BLaER1 (cell line): ENCODE measurements around the gene RPTOR.
"Not testable (repeated sequence)": the region's sequence is repeated elsewhere in the genome, so short reads cannot be mapped to it uniquely, and the experiment has no call there.

Experiments
- H3K27ac ChIP-seq: shearing (Covaris generic); formaldehyde crosslinking; 2 replicates; pipeline ENCODE4 v1.8.1; 2022
- H3K27me3 ChIP-seq: shearing (Covaris generic); formaldehyde crosslinking; 2 replicates; pipeline ENCODE4 v1.8.1; 2022
- H3K36me3 ChIP-seq: shearing (Covaris generic); formaldehyde crosslinking; 2 replicates; pipeline ENCODE4 v1.8.1; 2022
- H3K4me1 ChIP-seq: shearing (Covaris generic); formaldehyde crosslinking; 2 replicates; pipeline ENCODE4 v1.8.1; 2022
- H3K4me2 ChIP-seq: shearing (Covaris generic); formaldehyde crosslinking; 2 replicates; pipeline ENCODE4 v1.8.1; 2022
- H3K4me3 ChIP-seq: shearing (Covaris generic); formaldehyde crosslinking; 2 replicates; pipeline ENCODE4 v1.8.1; 2022
- H3K9ac ChIP-seq: shearing (Covaris generic); formaldehyde crosslinking; 2 replicates; pipeline ENCODE4 v1.8.1; 2022
- H3K9me3 ChIP-seq: shearing (Covaris generic); formaldehyde crosslinking; 2 replicates; pipeline ENCODE4 v1.8.1; 2022
- H4K20me1 ChIP-seq: shearing (Covaris generic); formaldehyde crosslinking; 2 replicates; pipeline ENCODE4 v1.8.1; 2022
- Cebpa-rat ChIP-seq: shearing (Covaris generic); IDR thresholded peaks from 2 replicates; pipeline ENCODE4 v1.8.1; 2022

The RPTOR gene

GRCh38 chr17:80619535-80620235 lies 75.0 kb downstream of the RPTOR start:
- no peak overlapping the region for H3K4me3 ChIP-seq
- H3K9me3 ChIP-seq = no peaks in the 10 kb centered on the region
- H3K27me3 ChIP-seq = no peaks in the 10 kb centered on the region
- peaks cover 17% of the 10 kb centered on the region for H3K36me3 ChIP-seq
- no peak for TF ChIP-seq Cebpa-rat
- H3K4me1 ChIP-seq = peaks cover 23% of the 10 kb centered on the region
- H4K20me1 ChIP-seq = peaks cover 10% of the 10 kb centered on the region
- no peak overlapping the region for H3K4me2 ChIP-seq
- H3K9ac ChIP-seq = no peak overlapping the region
- no peak overlapping the region for H3K27ac ChIP-seq

GRCh38 chr17:80621335-80621996 lies 76.8 kb downstream of the RPTOR start:
- H3K27ac ChIP-seq = no peak overlapping the region
- H3K4me1 ChIP-seq = peaks cover 23% of the 10 kb centered on the region
- H3K4me3 ChIP-seq = no peak overlapping the region
- H4K20me1 ChIP-seq = peaks cover 25% of the 10 kb centered on the region
- no peaks in the 10 kb centered on the region for H3K9me3 ChIP-seq
- TF ChIP-seq Cebpa-rat = no peak
- no peaks in the 10 kb centered on the region for H3K27me3 ChIP-seq
- peaks cover 27% of the 10 kb centered on the region for H3K36me3 ChIP-seq
- H3K4me2 ChIP-seq = peak overlapping the region; percentile 54
- H3K9ac ChIP-seq = no peak overlapping the region

- Histone ChIP-seq H3K27me3 (no peaks in the 10 kb centered on the region), H3K9me3 (no peaks in the 10 kb centered on the region), H3K4me3 (no peak overlapping the region), H4K20me1 (peaks cover 25% of the 10 kb centered on the region), H3K4me2 (peak overlapping the region; percentile 54), H3K36me3 (peaks cover 30% of the 10 kb centered on the region), H3K27ac (no peak overlapping the region), H3K4me1 (peaks cover 23% of the 10 kb centered on the region), H3K9ac (no peak overlapping the region)
- TF ChIP-seq Cebpa-rat = no peak
These were observed 77.3 kb downstream of the RPTOR start for GRCh38 chr17:80621997-80622357.

- Histone ChIP-seq H4K20me1 (peaks cover 49% of the 10 kb centered on the region), H3K4me1 (peaks cover 23% of the 10 kb centered on the region), H3K4me2 (no peak overlapping the region), H3K27ac (no peak overlapping the region), H3K4me3 (no peak overlapping the region), H3K9ac (no peak overlapping the region), H3K27me3 (no peaks in the 10 kb centered on the region), H3K9me3 (peaks cover 9% of the 10 kb centered on the region; the same call in 1 of the 2 replicates), H3K36me3 (peaks cover 25% of the 10 kb centered on the region)
- no peak for TF ChIP-seq Cebpa-rat
These were observed 80.2 kb downstream of the RPTOR start for GRCh38 chr17:80624864-80625263.

- no peak for TF ChIP-seq Cebpa-rat
- no peak overlapping the region for H3K27ac ChIP-seq
- H3K4me3 ChIP-seq = no peak overlapping the region
- no peaks in the 10 kb centered on the region for H3K27me3 ChIP-seq
- H3K4me1 ChIP-seq = peaks cover 19% of the 10 kb centered on the region
- H3K9me3 ChIP-seq = peaks cover 9% of the 10 kb centered on the region; the same call in 1 of the 2 replicates
- H3K36me3 ChIP-seq = peaks cover 24% of the 10 kb centered on the region
- peaks cover 56% of the 10 kb centered on the region for H4K20me1 ChIP-seq
- H3K9ac ChIP-seq = no peak overlapping the region
- no peak overlapping the region for H3K4me2 ChIP-seq
These were observed 81.0 kb downstream of the RPTOR start for GRCh38 chr17:80625627-80626026.

GRCh38 chr17:80628881-80629280 lies 84.2 kb downstream of the RPTOR start:
- H3K27me3 ChIP-seq, H3K4me3 ChIP-seq, H3K9ac ChIP-seq, H3K4me1 ChIP-seq, H3K9me3 ChIP-seq, H3K27ac ChIP-seq, H3K4me2 ChIP-seq: not testable (repeated sequence)
- peaks cover 83% of the 10 kb centered on the region for H4K20me1 ChIP-seq
- H3K36me3 ChIP-seq = peaks cover 39% of the 10 kb centered on the region

GRCh38 chr17:80629298-80630028 lies 84.8 kb downstream of the RPTOR start:
- no peak overlapping the region for H3K9ac ChIP-seq
- no peaks in the 10 kb centered on the region for H3K27me3 ChIP-seq
- TF ChIP-seq Cebpa-rat = no peak
- no peak overlapping the region for H3K4me2 ChIP-seq
- H3K4me1 ChIP-seq = no peaks in the 10 kb centered on the region
- H3K9me3 ChIP-seq = peaks cover 9% of the 10 kb centered on the region; the same call in 1 of the 2 replicates
- H4K20me1 ChIP-seq = peaks cover 87% of the 10 kb centered on the region
- H3K27ac ChIP-seq = no peak overlapping the region
- H3K36me3 ChIP-seq = peaks cover 42% of the 10 kb centered on the region
- no peak overlapping the region for H3K4me3 ChIP-seq

GRCh38 chr17:80630560-80631120 lies 86.0 kb downstream of the RPTOR start:
- H3K9ac ChIP-seq = no peak overlapping the region
- no peak for TF ChIP-seq Cebpa-rat
- peaks cover 87% of the 10 kb centered on the region for H4K20me1 ChIP-seq
- no peak overlapping the region for H3K4me2 ChIP-seq
- H3K27ac ChIP-seq = no peak overlapping the region
- no peaks in the 10 kb centered on the region for H3K27me3 ChIP-seq
- peaks cover 40% of the 10 kb centered on the region for H3K36me3 ChIP-seq
- no peak overlapping the region for H3K4me3 ChIP-seq
- no peaks in the 10 kb centered on the region for H3K4me1 ChIP-seq
- peaks cover 9% of the 10 kb centered on the region; the same call in 1 of the 2 replicates for H3K9me3 ChIP-seq

- Histone ChIP-seq H3K4me2 (no peak overlapping the region), H3K36me3 (peaks cover 39% of the 10 kb centered on the region), H3K27me3 (no peaks in the 10 kb centered on the region), H3K4me3 (no peak overlapping the region), H3K9ac (no peak overlapping the region), H4K20me1 (peaks cover 89% of the 10 kb centered on the region), H3K4me1 (no peaks in the 10 kb centered on the region), H3K9me3 (peaks cover 9% of the 10 kb centered on the region; the same call in 1 of the 2 replicates), H3K27ac (no peak overlapping the region)
- TF ChIP-seq Cebpa-rat = no peak
These were observed 86.8 kb downstream of the RPTOR start for GRCh38 chr17:80631142-80632045.
